NCI-H524 (cell line): ENCODE data around the gene CYP8B1.
"Not testable (repeated sequence)": the region's sequence is repeated elsewhere in the genome, so short reads cannot be mapped to it uniquely, and the experiment has no call there.

Experiments used
- DNase-seq, 2 experiments: peaks; one replicate each; lab custom pipeline; 2025; lab: John Stamatoyannopoulos, UW

Gene CYP8B1

GRCh38 chr3:42884324-42884723 is 8.6 kb upstream of the CYP8B1 start:
- no peak for DNase-seq

- DNase-seq = not testable (repeated sequence)
Observed at GRCh38 chr3:42883251-42883930, 7.7 kb upstream of the CYP8B1 start.

DNA sequence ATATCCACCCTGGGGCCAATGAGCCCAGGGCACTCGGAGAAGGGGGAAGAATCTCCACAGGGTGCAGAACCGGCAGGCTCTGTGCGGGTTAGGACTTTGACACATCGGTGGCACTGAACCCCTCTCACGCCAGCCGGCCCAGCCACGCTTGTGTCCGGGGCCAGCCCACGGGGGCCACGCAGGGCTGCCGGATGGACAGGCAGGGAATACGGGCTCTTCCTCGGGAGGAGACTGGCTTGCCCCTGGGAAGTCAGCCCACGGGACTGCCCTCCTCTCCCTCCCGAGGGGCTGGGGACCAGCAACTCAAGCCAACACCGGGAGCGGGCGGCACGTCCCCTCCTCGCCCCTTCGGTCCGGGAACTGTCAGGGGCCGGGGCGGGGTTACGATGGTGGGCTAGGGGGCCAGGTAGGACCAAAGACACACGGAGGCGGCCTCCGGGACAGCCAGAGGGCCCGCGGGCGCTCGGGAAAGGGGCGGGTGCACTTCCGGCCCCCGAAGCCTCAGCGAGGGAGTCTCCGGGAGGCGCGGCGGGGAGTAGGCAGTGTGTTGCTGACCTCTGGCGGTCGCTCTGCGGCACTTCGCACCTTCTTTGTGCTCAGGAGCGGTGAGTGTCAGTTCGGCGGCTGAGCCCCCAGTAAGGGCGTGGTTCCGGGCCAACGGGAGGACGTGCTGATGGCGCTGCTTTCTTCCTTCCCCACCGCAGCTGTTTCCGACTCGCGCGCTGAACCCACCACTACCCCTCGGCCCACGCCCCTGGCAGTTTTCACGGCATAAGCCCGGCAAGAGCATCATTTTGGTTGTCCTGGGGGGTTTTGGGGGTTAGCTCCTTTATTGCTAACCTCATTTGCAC is 5.1 kb upstream of the CYP8B1 start:
- peak; percentile 60 to 86 for DNase-seq

GRCh38 chr3:42880183-42880582 is 4.5 kb upstream of the CYP8B1 start:
- DNase-seq = no peak

- DNase-seq = no peak
Observed at GRCh38 chr3:42877881-42878280, 2.2 kb upstream of the CYP8B1 start.

- DNase-seq = no peak
Observed at GRCh38 chr3:42876940-42877720, 1.5 kb upstream of the CYP8B1 start.

DNA sequence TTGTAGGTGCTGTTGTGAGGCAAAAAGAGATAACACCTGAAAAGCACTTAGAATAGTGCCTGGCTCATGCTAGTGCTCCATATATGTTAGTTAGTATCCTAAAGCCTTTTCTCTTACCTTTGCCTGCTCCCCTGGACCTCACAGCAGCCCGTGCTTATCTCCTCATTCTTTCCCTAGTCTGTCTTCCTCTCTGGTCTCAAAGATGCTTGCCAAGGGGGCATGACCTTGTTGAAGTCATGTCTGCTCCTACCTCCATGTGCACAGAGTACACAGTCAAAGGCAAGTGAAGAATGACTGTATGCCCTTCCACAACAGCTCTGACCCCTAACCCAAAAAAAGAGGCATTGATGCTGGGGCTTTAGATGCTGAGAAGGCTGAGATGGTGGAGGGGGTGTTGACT is 722 bp upstream of the CYP8B1 start:
- no peak for DNase-seq

- DNase-seq = no peak
Observed at GRCh38 chr3:42874749-42875148, 930 bp downstream of the CYP8B1 start.

- DNase-seq = no peak
Observed at GRCh38 chr3:42873221-42873982, 2.3 kb downstream of the CYP8B1 start.

DNA sequence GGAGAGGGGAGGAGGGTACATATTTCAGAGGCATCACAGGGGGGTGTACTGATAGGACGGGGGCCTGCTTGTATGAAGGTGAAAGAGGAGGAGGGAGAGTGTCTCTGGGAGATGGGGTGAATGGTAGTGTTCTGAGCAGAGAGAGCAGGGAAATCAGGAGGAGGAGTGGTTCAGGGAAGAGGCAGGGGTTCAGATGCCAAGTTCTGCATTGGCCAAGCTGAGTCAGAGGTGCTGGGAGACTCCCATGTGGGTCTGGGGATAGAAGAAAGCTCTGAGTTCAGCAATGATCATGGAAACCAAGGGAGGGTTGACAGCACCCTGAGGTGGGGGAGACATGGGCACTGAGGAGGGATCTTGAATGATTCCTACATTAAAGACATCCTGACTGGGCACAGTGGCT is 3.0 kb downstream of the CYP8B1 start:
- DNase-seq = no peak

- no peak for DNase-seq
Observed at GRCh38 chr3:42871592-42872196, 4.0 kb downstream of the CYP8B1 start.

DNA sequence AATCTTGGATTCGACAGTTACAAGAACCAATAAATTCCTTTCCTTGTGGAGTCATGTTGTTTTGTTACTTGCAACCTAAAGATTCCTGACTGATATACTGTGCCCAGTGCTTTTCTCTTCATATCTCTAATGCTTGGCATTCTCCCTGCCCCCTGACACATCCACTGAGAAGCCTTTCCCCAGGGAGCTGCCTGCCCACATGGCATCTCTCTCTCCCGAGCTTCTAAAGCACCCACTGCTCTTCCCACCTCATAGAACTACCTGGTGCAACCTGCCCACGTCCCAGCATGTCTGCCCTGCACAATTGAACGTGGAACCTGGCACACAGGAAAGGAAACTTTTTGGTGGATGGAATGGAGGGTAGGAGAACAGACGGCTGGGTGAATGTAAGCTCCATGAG is 6.8 kb downstream of the CYP8B1 start:
- DNase-seq = no peak

DNA sequence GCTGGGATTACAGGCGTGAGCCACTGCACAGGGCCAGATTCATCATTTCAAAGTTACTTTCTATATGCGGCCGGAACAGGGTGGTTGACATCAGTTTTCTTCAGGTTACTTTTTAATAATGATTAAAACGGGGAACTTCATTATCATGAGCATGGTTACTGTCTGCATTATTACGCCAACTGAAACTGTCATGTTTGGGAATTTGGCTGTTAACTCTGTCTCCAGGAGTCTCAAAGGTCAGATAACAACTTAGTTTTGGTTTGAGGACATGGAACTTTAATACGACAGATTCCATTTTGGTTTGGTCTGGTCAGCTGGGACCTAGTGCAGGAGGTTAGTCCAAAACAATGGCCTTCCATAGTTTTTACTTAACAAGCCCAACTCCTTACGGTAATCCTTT is 8.5 kb downstream of the CYP8B1 start:
- no peak for DNase-seq

- DNase-seq = no peak
Observed at GRCh38 chr3:42865256-42865655, 10.4 kb downstream of the CYP8B1 start.

GRCh38 chr3:42864321-42864950 is 11.2 kb downstream of the CYP8B1 start:
- no peak for DNase-seq

DNA sequence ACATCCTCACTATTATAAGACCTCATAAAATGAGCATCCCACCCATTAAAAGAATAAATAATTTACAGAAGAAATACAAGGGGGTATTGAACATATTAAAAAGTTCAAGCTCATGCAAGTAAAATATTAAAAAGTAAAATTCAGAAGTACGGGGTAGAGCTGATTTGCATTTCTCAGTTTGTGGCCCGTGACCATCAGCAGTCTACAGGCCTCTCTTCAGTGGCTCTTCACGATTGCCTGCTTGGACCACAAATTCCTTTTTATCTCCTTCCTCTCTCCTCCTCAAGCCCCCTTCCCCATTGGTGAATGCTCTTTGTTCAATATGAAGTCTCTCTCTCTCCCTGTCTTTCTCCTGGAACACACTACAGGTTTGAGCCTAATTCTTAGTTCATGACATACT is 19.1 kb downstream of the CYP8B1 start:
- DNase-seq = no peak

GRCh38 chr3:42855547-42856380 is 19.9 kb downstream of the CYP8B1 start:
- DNase-seq = no peak

DNA sequence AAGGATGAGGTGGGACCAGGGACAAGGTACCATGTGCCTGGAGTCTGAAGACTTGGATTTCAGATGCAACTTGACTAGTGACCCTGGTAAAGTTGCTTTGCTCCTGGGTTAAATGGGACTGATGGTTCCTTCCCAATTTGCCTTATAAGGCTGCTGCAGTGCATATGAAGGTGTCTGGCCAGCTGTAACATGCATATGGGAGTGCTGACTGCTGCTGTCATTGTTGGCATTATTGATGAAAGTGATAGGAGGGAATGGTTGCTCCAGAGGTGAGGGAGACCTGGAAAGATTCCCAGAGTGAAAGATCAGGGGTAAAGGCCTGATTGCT is 20.5 kb downstream of the CYP8B1 start:
- no peak for DNase-seq

DNA sequence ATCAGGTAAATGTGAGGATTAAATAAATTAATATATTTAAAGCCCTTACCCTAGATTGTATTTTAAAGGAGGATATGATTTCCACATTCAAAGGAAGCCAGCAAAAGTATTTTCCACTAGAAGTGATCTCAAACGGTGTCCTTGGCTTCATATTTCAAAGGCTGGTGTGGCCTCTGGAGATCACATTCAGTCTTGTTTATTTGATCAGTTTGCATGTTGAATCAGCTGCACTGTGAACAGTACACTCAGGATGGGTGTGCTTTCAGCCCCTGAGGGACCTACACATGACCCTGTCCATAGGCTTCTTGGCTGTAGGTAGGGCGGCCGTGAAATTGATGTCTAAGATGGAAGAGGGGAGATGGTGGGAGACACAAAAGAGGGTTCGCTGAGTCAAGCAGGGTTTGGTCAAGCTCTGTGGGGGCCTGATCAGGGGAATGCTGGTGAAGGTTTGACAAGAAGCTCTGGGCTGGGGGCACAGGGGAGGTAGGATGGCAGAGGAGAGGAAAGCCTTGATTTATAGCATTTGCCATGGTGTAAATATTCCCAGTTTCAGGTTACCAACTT is 21.9 kb downstream of the CYP8B1 start:
- no peak for DNase-seq

DNA sequence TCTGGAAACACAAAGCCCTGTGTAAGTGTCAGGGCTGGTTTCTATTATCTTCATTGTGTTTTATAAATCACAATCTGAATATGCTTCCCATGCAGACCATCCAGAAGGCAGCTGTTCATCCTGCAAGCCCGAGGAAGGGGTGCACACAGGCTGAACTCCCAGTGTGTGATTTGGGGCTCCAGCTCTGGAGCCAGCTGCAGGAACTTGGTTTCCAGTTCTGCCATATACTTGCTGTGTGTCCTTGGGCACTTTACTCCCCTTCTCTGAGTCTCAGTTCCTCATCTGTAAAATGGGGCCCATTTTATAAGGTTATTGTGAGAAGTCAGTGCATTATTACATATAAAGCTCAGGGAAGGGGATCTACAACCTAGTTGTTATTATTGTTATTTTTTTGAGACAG is 22.6 kb downstream of the CYP8B1 start:
- DNase-seq = no peak
